Right forelimb (tissue), 1 donor: ENCODE measurements around the gene SLC43A3.
"Not testable (repeated sequence)": the region's sequence is repeated elsewhere in the genome, so short reads cannot be mapped to it uniquely, and the experiment has no call there.

Experiments
- DNase-seq: peaks from one replicate; pipeline ENCODE4 v3.0.0-alpha.2; 2018

SLC43A3 gene

DNA sequence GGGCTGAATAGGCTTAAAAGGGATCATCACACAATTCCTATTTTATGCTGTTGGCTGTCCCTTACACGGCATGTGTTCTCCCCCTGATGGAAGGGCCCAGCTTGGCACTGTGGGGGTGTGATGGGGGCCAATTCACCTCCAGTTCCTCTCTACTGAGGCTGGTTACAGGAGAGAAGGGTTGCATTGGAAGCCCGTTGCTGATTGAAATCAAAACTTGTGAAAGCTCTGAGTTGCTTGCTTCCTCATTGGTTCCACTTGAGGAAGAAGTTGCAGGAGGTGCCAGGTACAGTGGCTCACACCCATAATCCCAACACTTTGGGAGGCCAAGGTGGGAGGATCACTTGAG is 23.1 kb downstream of the SLC43A3 start:
- no peak for DNase-seq

DNA sequence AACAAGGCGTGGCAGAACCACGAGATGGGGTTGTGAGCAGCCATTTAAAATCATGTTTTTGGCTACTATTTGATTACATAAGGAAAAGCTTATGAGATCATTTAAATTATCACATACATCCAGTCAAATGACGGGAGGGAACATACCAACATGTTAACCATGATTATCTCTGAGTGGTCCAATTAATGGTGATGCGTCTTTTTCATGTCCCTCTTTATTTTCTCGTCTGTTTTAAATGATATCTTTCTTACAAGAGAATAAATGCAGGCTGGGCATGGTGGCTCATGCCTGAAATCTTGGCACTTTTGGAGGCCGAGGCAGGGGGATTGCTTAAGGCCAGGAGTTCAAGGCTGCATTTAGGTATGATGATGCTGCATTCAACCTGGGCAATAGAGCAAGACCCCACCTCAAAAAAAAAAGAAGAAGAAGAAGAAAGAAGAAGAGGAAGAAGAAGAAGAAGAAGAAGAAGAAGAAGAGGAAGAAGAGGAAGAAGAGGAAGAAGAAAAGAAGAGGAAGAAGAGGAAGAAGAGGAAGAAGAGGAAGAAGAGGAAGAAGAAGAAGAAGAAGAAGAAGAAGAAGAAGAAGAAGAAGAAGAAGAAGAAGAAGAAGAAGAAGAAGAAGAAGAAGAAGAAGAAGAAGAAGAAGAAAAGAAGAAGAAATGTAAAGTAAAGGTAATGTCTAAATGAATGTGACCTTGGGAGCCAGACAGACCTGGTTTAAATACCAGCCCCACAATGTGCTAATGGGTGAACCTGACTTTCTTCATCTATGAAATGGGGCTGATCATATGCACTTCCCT is 23.7 kb downstream of the SLC43A3 start:
- not testable (repeated sequence) for DNase-seq

GRCh38 chr11:57402188-57403002 is 24.5 kb downstream of the SLC43A3 start:
- DNase-seq = no peak

DNA sequence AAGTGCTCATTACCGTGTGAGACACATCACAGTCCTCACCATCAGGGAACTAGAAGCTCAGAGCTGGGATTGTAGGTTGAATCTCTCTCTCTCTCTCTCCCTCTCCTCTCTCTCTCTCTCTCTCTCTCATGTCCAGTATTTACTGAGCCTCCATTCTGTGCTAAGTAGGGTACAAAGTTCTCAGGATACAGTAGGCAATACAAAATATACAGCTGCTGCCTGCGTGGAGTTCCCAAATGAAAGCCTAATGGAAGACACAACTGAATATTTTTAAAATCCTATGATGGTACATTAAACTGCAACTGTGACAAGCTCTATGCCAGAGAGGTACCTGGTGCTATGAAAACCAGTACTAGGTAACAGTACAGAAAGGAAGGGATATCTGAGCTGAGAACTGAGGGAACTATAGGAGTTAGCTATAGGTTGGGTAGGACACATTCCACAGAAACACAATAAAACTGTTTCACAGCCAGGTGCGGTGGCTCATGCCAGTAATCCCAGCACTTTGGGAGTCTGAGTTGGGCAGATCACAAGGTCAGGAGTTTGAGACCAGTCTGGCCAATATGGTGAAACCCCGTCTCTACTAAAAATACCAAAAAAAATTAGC is 26.8 kb downstream of the SLC43A3 start:
- DNase-seq = no peak

GRCh38 chr11:57399221-57399620 is 27.7 kb downstream of the SLC43A3 start:
- no peak for DNase-seq

- no peak for DNase-seq
These were observed 29.4 kb downstream of the SLC43A3 start for GRCh38 chr11:57397394-57397990.

DNA sequence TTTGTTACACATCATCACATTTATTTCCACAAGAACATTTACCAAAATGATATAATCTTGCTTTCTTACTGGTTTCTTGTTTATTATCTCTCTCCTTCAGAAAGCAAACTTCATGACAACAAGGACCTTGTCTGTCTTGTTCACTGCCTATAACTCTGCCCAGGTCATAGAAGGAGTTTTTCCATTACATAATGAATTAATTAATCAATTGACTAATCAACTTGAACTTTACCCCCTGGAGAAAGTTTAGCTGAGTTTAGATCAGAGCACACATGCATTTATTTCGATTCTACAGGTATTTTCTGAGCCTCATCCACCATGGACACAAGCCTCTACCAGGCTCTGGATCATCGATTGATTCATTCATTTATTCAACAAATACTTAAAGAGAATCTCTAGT is 30.2 kb downstream of the SLC43A3 start:
- DNase-seq = no peak

GRCh38 chr11:57395905-57396623 is 30.9 kb downstream of the SLC43A3 start:
- DNase-seq = no peak

GRCh38 chr11:57394203-57394965 is 32.5 kb downstream of the SLC43A3 start:
- no peak for DNase-seq

- DNase-seq = no peak
These were observed 34.2 kb downstream of the SLC43A3 start for GRCh38 chr11:57392763-57393105.

- DNase-seq = no peak
These were observed 34.7 kb downstream of the SLC43A3 start for GRCh38 chr11:57392066-57392762.

DNA sequence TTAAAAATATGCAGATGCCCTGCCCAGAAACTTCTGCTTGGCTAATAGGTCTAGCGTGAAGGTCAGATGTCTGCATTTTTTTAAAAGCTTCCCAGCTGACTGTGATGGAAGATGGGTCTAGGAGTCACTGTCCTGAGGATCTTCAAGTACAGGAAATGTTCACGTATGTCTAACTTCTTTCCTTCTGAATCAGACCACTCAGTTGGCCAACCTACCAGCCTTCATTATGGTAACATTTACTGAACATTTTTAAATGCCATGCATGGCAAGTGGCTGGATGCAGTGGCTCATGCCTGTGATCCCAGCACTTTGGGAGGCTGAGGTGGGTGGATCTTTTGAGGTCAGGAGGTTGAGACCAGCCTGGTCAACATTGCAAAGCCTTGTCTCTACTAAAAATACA is 35.4 kb downstream of the SLC43A3 start:
- no peak for DNase-seq

DNA sequence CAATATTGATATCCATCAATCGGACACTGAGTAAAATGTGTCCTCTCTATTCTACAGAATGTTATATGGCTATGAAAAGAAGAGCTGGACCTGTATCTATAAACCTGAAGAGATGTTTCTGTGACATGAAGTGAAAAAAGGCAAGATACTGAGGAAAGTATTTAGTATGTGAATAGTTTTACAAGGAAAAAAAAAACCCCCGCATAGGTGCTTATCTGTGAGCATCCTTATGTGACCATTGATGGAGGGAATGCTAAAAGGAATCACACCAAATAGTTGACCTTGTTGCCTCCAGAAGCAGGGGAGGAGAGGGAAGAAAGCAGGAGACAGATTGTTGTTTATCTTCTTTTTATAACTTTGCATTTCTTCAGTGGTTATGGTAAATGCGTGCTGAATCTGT is 35.8 kb downstream of the SLC43A3 start:
- no peak for DNase-seq

GRCh38 chr11:57390535-57390934 is 36.4 kb downstream of the SLC43A3 start, which contains the start of gene PRG2:
TSS of gene PRG2 (minus strand) at chr11:57390650. CDS start at chr11:57389944, 706 bp downstream.
- DNase-seq = no peak

DNA sequence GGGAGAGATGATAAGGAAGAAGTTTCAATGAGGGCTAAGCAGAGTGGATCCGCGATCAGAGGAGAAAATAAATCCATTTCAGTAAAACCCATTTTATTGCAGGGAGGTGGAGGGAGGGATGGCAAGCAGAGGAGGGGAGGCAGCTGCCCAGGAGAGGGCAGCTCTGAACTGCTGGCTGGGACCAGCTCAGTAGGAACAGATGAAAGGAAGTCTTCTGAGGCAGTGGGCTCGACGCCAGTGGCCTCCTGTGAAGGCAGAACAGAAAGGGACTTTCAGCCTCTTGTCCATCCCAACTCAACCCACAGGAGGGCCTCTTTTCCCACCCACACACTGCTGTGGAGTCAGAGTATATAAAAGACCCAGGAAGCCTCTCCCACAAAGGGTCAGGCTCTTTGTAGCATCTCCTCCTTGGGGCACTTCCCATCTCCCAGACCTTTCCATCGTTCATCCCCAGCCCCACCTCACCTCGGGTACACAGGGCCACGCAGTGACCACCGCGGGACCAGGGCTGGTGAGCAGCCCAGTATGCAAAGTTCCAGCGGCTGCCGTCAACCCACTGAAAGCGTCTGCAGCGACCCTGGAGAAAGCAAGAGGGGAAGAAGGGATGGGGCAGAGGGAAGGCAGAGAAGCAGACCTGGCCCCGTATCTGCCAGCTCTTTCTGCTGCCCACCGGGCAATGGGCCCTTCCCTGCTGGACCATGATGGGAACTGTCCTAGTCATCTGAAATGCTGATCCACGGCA is 39.5 kb downstream of the SLC43A3 start:
- no peak for DNase-seq

- no peak for DNase-seq
These were observed 40.6 kb downstream of the SLC43A3 start for GRCh38 chr11:57386178-57386940.

GRCh38 chr11:57380975-57381374 is 45.9 kb downstream of the SLC43A3 start, which contains the start of gene PRG3:
TSS of gene PRG3 (minus strand) at chr11:57381150. CDS start at chr11:57380708, 442 bp downstream.
- DNase-seq = no peak

GRCh38 chr11:57379732-57380131 is 47.2 kb downstream of the SLC43A3 start:
- DNase-seq = no peak

DNA sequence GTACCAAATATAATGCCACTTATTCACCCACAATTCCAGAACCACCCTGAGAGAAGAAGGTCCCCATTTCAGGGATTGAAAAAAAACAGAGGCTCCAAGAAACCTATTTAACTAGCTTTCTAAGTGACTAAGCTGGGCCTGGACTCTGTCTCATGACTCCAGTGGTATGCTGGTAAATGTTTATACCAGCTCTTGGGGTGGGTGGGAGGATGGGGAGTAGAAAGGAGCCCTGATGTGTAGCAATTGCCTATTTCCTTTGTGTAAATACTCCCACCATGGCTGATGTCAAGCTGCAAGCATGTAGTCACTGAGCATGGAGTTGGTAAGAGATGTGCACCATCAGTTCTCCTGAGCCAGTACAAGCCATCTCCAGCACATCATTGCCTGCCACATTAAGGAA is 48.7 kb downstream of the SLC43A3 start:
- no peak for DNase-seq

GRCh38 chr11:57377107-57377506 is 49.8 kb downstream of the SLC43A3 start:
- DNase-seq = no peak
